Endodermal cell (in vitro differentiated cells): ENCODE data around the gene PRKAG3. TPM values are rescaled to one million over a fixed set of nuclear protein-coding genes. Genes with fewer than 3 reads are reported as not detected.

Source experiments
- DNase-seq: peaks from one replicate; pipeline ENCODE4 v3.0.0-alpha.2; 2017
- H3K27ac ChIP-seq: 2 replicates; pipeline ENCODE4 v1.5.1; 2013; ENCODE audit warnings: mild to moderate bottlenecking, low read depth, low read length, moderate library complexity
- H3K27me3 ChIP-seq: 2 replicates; pipeline ENCODE4 v1.6.1; 2013; ENCODE audit warnings: mild to moderate bottlenecking, low read length, moderate library complexity; ENCODE audit not compliant: insufficient read depth, control insufficient read depth, poor library complexity, severe bottlenecking
- H3K36me3 ChIP-seq: 2 replicates; pipeline ENCODE4 v1.7.0; 2013; ENCODE audit warnings: mild to moderate bottlenecking, low read length, moderate library complexity; ENCODE audit not compliant: control insufficient read depth, insufficient read depth
- H3K4me1 ChIP-seq: one replicate; pipeline ENCODE4 v1.7.0; 2013; ENCODE audit warnings: low read length; ENCODE audit not compliant: control insufficient read depth, insufficient read depth
- H3K4me3 ChIP-seq: 2 replicates; pipeline ENCODE4 v1.5.1; 2013; ENCODE audit warnings: mild to moderate bottlenecking, low read length, moderate library complexity
- H3K9ac ChIP-seq: 2 replicates; pipeline ENCODE4 v1.6.1; 2013; ENCODE audit warnings: mild to moderate bottlenecking, low read length, moderate library complexity; ENCODE audit not compliant: poor library complexity, severe bottlenecking; ENCODE audit errors: extremely low read depth
- H3K9me3 ChIP-seq: 2 replicates; pipeline ENCODE4 v1.6.1; 2013; ENCODE audit warnings: mild to moderate bottlenecking, low read length, moderate library complexity; ENCODE audit not compliant: control insufficient read depth
- H3K27ac Mint-ChIP-seq: 2 replicates; pipeline ENCODE4 v1.8.0; 2020; ENCODE audit warnings: mixed read lengths
- H3K27me3 Mint-ChIP-seq: 2 replicates; pipeline ENCODE4 v1.8.0; 2021; ENCODE audit warnings: mild to moderate bottlenecking, mixed read lengths; ENCODE audit not compliant: insufficient read depth
- H3K36me3 Mint-ChIP-seq: 2 replicates; pipeline ENCODE4 v1.8.0; 2020; ENCODE audit warnings: low read depth, mixed read lengths
- H3K4me1 Mint-ChIP-seq: 2 replicates; pipeline ENCODE4 v1.8.0; 2020; ENCODE audit warnings: mixed read lengths
- H3K4me3 Mint-ChIP-seq: 2 replicates; pipeline ENCODE4 v1.8.0; 2020; ENCODE audit warnings: mild to moderate bottlenecking, moderate library complexity, mixed read lengths
- H3K9me3 Mint-ChIP-seq: 2 replicates; pipeline ENCODE4 v1.8.0; 2020; ENCODE audit warnings: mild to moderate bottlenecking, mixed read lengths
- WGBS, 2 experiments: methylation state at CpG; one replicate each; pipeline versions ENCODE4 v1.1.5 to v1.1.7; 2013; ENCODE audit warnings: missing lambda C conversion rate in 2 of 2, mixed read lengths in 1 of 2; ENCODE audit not compliant: insufficient coverage in 1 of 2, insufficient read length in 1 of 2; 5-methylcytosine and 5-hydroxymethylcytosine counted together
- total RNA-seq, 2 donors: library from RNA; stranded (reverse); fragmentation: NEBNext Ultra II Directional in 1 of 2; extraction: Animal tissue kit (Norgen Biotek cat#: 25700) in 1 of 2; gene quantifications; 2 replicates in 1 of 2; 3 replicates in 1 of 2; pipeline ENCODE4 v1.2.1, GENCODE V29; 2021
- TF ChIP-seq, protein P1 (sequence below): fragments of 200-600 bp; sonication (generic); conservative IDR thresholded peaks from 2 replicates; pipeline ENCODE4 v1.5.0; 2021; ENCODE audit warnings: antibody characterized with exemption, mild to moderate bottlenecking

The PRKAG3 gene
- total RNA-seq, 2 donors from 2014 or later: not detected

DNA sequence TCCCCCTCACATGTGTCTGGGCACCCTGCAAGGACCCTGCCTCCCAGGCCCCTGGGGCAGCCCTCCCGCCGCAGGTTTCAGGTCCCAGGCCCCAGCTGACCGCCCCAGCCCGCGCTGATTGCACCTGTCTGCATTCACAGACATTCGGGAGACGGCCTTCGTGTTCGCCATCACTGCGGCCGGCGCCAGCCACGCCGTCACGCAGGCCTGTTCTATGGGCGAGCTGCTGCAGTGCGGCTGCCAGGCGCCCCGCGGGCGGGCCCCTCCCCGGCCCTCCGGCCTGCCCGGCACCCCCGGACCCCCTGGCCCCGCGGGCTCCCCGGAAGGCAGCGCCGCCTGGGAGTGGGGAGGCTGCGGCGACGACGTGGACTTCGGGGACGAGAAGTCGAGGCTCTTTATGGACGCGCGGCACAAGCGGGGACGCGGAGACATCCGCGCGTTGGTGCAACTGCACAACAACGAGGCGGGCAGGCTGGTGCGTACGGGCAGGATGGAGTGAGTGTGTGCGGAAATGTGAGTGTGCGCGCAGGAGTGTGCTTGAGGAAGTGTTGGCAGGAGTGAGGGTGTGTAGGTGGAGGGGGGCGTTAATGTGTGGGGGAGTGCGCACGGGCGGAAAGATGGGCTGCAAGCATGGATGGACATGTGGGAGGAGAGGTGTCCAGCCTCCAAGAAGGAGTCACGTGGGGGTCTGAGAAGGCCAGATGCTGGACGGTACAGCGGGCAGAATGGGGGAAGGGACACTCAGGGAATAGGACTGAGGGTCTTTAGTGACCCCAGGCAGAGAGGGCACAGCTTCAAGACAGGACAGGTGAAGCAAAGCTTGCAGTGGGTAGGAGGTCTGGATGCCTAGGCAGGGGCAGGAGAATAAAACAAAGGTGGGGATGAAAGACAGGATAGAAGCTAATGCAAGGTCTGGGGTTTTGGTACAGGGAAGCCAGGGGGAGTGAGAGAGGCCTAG is 40.0 kb upstream of the PRKAG3 start:
- H3K4me1 ChIP-seq: no peaks in the 10 kb centered on the region
- no peak overlapping the region for H3K27ac Mint-ChIP-seq
- WGBS, 2 experiments: 52 to 77% methylated on average over 29 to 60 of the region's 60 CpGs
- H3K4me3 ChIP-seq: no peak overlapping the region
- peaks cover 99% of the 10 kb centered on the region for H3K27me3 Mint-ChIP-seq
- peaks cover 10% of the 10 kb centered on the region for H3K9me3 ChIP-seq
- no peaks in the 10 kb centered on the region for H3K36me3 ChIP-seq
- H3K9ac ChIP-seq: no peak overlapping the region
- H3K27me3 ChIP-seq: peaks cover 99% of the 10 kb centered on the region
- peaks cover 4% of the 10 kb centered on the region for H3K4me1 Mint-ChIP-seq
- H3K27ac ChIP-seq: no peak overlapping the region
- H3K4me3 Mint-ChIP-seq: no peak overlapping the region
- H3K36me3 Mint-ChIP-seq: no peaks in the 10 kb centered on the region
- TF ChIP-seq, protein P1, sequence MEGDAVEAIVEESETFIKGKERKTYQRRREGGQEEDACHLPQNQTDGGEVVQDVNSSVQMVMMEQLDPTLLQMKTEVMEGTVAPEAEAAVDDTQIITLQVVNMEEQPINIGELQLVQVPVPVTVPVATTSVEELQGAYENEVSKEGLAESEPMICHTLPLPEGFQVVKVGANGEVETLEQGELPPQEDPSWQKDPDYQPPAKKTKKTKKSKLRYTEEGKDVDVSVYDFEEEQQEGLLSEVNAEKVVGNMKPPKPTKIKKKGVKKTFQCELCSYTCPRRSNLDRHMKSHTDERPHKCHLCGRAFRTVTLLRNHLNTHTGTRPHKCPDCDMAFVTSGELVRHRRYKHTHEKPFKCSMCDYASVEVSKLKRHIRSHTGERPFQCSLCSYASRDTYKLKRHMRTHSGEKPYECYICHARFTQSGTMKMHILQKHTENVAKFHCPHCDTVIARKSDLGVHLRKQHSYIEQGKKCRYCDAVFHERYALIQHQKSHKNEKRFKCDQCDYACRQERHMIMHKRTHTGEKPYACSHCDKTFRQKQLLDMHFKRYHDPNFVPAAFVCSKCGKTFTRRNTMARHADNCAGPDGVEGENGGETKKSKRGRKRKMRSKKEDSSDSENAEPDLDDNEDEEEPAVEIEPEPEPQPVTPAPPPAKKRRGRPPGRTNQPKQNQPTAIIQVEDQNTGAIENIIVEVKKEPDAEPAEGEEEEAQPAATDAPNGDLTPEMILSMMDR: no peak
- peak; percentile 44 for DNase-seq
- peaks cover 3% of the 10 kb centered on the region for H3K9me3 Mint-ChIP-seq

DNA sequence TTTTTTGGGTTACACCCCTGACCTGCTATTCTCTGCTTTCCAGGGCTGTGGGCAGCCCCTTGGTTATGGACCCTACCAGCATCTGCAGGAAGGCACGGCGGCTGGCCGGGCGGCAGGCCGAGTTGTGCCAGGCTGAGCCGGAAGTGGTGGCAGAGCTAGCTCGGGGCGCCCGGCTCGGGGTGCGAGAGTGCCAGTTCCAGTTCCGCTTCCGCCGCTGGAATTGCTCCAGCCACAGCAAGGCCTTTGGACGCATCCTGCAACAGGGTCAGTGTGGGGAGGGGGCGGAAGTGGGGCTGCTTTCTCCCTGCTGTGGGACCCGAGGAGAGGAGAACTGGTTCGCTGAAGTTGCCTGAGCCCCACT is 39.4 kb upstream of the PRKAG3 start:
- peaks cover 4% of the 10 kb centered on the region for H3K4me1 Mint-ChIP-seq
- no peaks in the 10 kb centered on the region for H3K36me3 Mint-ChIP-seq
- H3K4me3 Mint-ChIP-seq: no peak overlapping the region
- TF ChIP-seq, protein P1: no peak
- Histone ChIP-seq H3K9me3 (peaks cover 4% of the 10 kb centered on the region), H3K27ac (no peak overlapping the region), H3K4me1 (no peaks in the 10 kb centered on the region), H3K27me3 (peaks cover 99% of the 10 kb centered on the region), H3K4me3 (no peak overlapping the region), H3K9ac (no peak overlapping the region), H3K36me3 (no peaks in the 10 kb centered on the region)
- peak; percentile 49 for DNase-seq
- no peaks in the 10 kb centered on the region for H3K9me3 Mint-ChIP-seq
- H3K27me3 Mint-ChIP-seq: peaks cover 99% of the 10 kb centered on the region
- 60 to 83% methylated on average over 1 to 18 of the region's 18 CpGs for WGBS, 2 experiments
- H3K27ac Mint-ChIP-seq: no peak overlapping the region

DNA sequence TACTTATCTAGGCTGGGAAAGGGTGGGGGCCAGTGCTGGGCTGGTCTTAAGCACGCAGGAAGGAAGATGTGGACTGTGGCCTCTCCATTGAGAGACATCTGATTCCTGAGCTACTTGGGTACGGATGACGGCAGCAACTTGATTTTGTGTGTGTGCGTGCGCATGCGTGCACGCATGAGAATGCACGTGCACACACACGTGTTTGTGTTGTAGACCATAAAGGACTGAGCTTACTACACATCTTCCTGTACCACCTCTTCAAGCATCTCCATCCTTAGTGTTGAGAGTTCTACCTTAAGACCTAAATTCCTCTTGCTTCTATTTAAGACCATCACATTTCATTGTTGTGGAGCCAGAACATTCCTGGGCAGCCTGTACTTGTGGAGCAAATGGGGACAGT is 37.5 kb upstream of the PRKAG3 start:
- no peak for DNase-seq
- peaks cover 96% of the 10 kb centered on the region for H3K27me3 Mint-ChIP-seq
- no peaks in the 10 kb centered on the region for H3K9me3 Mint-ChIP-seq
- Histone ChIP-seq H3K4me3 (no peak overlapping the region), H3K27ac (no peak overlapping the region), H3K9ac (no peak overlapping the region), H3K9me3 (no peaks in the 10 kb centered on the region), H3K27me3 (peaks cover 95% of the 10 kb centered on the region), H3K36me3 (no peaks in the 10 kb centered on the region), H3K4me1 (no peaks in the 10 kb centered on the region)
- H3K4me3 Mint-ChIP-seq: no peak overlapping the region
- H3K27ac Mint-ChIP-seq: no peak overlapping the region
- TF ChIP-seq, protein P1: no peak
- WGBS, 2 experiments: 88 to 91% methylated on average over 9 of the region's 9 CpGs
- peaks cover 4% of the 10 kb centered on the region for H3K4me1 Mint-ChIP-seq
- no peaks in the 10 kb centered on the region for H3K36me3 Mint-ChIP-seq
